DMS 273 (cell line): ENCODE measurements around the gene INSYN1.

Experiments used
- DNase-seq: peaks from one replicate; lab custom pipeline; 2025; ENCODE audit not compliant: unreplicated experiment; lab: John Stamatoyannopoulos, UW

The INSYN1 gene

DNA sequence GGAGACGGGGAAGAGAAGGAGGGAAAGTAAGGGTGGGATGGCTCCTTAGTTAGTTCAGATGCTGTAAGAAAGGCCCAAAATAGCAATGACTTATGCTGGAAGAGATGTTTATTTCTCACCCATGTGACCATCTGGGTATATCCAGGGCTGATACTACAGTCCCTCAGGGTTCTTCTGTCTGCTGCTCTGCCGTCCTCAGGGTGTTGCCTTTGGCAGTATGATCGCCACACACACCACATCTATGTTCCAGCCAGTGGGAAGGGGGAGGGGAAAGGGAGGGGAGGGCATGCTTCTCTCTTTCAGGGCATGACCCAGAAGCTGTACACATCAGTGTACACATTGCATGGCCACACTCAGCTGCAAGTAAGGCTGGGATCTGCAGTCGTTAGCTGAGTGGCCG is 58.7 kb downstream of the INSYN1 start:
- DNase-seq = no peak

DNA sequence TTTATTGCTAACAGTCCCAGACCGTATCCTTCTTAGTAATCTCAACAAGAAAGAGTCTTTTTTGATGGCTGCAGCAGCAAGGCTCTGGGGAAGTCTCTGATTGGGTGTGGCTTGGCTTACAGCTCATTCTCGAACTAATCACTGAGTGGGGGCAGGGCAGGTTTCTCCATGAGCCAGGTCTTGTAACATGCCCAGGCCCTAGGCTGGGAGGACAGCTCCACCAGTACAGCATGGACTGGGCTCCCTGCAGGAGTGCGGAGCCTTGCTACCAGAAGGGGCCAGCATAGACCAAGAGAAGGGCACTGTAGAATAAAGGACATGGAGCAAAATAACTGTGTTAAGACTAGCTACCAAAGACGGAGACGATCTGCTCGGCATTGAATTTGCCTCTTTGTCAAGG is 61.8 kb downstream of the INSYN1 start:
- no peak for DNase-seq

DNA sequence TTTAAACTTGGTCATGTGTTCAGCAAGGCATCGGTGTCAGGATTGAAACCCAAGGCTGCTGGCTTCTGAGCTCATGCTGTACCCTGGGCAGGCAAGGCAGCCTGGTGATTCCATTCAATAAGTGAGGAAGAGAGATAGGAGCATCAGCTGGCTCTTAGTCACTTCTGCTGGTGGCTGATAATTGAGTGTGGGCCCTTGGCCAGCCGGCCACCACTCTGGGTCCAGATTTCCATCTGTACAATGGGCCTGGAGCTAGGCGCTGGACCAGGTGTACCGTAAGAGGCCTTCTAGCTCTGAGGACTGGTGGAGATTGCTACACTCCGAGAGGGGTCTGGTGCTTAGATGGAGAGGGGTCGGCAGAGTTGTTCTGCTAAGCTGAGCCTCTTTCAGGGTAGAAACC is 64.7 kb downstream of the INSYN1 start:
- no peak for DNase-seq

DNA sequence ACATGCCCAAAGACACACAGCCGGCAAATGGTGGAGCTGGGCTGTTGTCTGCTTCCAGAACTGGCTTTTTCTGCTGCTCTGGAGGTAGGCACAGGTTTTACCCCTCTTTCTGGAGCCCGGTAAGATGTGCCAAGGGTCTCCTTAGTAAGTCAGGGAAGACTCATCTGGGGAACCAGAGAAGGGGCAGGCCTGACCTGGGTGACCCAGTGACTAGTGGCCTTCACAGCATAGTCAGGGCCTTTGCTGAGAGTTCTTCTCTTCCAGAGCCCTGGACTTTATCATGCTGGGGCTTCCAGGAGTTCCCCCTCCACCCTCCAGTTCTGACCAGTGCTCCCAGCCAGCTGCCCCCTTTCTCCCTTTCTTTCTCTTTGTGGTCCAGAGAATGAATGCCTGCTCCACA is 65.8 kb downstream of the INSYN1 start:
- no peak for DNase-seq

DNA sequence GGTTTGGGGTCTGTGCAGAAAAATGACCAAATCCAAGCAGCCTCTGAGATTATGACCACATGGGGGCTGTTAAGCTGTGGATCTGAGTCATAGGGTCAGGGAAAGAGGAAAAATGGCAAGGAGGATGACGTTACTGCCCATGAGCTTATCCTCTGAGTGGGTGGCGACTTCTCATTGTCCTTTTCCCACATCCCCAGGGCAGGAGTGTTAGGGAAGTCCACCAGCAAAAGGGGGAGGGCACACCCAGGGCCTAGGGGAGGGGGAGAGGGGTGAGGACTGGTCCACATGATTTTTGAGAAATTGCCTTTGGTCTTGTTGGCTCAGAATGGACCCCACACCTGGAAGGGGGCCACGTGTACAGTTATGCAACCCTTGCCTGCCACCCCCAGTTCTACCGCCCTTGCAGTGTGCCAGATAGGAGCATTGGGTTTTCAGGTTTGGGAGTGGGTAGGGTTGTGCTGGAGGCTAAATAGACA is 66.3 kb downstream of the INSYN1 start:
- DNase-seq = no peak

DNA sequence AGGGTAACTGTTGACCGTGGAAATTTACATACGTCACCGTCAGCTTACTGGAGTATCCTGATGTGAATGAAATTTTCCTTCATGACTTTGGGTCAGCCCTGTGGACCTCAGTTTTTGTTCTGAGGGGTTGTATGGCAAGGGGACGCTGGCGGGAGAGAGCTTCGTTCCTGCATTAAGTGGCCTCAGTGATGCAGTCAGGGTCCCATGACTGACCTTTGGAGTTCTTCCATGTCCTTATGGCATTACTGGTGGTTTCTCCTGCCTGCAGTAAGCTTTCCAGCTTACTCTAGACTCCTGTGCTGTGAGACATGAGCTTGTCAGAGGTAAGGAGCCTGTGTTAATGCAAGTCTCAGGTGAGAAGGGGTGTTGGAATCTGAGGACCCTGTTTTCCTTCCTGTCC is 67.2 kb downstream of the INSYN1 start:
- DNase-seq = no peak
